K562 (cell line): ENCODE measurements around the gene SCN5A. TPM values are rescaled to one million over a fixed set of nuclear protein-coding genes. Genes with fewer than 3 reads are reported as not detected.

ENCODE experiments used
- ATAC-seq: fragments of 200-7000 bp; cut with Tn5 transposase; 3 replicates; pipeline ENCODE4 v1.9.1; 2020; ENCODE audit warnings: moderate library complexity
- BruUV-seq: library from RNA; stranded (reverse); fragments of 400-500 nt; replicated peaks from 2 replicates; lab custom pipeline; 2021; lab: Mats Ljungman, UMichigan
- CTCF ChIA-PET: fragments of 300-600 bp; formaldehyde crosslinking; extraction: SDS; loops from one replicate; lab custom pipeline; 2021; ENCODE audit warnings: low intra/inter-chr PET ratio; lab: Yijun Ruan, JAX
- POLR2A ChIA-PET: fragments of 300-600, 350-650 bp; sonication (Branson Sonifier 250); formaldehyde crosslinking; extraction: SDS; loops from one replicate; lab custom pipeline; 2021; ENCODE audit warnings: antibody characterized with exemption, inconsistent platforms; lab: Yijun Ruan, JAX
- DNase-seq, 4 experiments: peaks; one replicate each; pipeline versions ENCODE4 v3.0.0 to v3.0.0-alpha.2; 2011 to 2018; ENCODE audit warnings: low spot score in 3 of 4, mixed read lengths in 3 of 4; ENCODE audit errors: extremely low read depth in 1 of 4
- FAIRE-seq: peaks from 2 replicates; lab custom pipeline; 2011; peaks lifted over from hg19 to GRCh38; lab: Jason Lieb, UNC
- H2AFZ ChIP-seq: 2 replicates; pipeline ENCODE4 v1.6.0; 2011; ENCODE audit warnings: low read depth, low read length, control low read depth, inconsistent platforms
- H3K27ac ChIP-seq: fragments of 200-600 bp; 3 replicates; pipeline ENCODE4 v1.8.0; 2011; ENCODE audit warnings: low read depth, mild to moderate bottlenecking, control low read depth, inconsistent platforms, low read length, moderate library complexity, mixed read lengths; ENCODE audit errors: extremely low read depth
- H3K27me3 ChIP-seq, 2 experiments: fragments of 300-600 bp in 1 of 2; 2 replicates in 1 of 2; 3 replicates in 1 of 2; pipeline versions ENCODE4 v1.6.0 to v1.8.0; 2011; ENCODE audit warnings: inconsistent platforms in 2 of 2, low read length in 2 of 2, mild to moderate bottlenecking in 1 of 2, mixed read lengths in 1 of 2, moderate library complexity in 1 of 2; ENCODE audit not compliant: control insufficient read depth in 2 of 2, insufficient read depth in 2 of 2
- H3K36me3 ChIP-seq: fragments of 300-600 bp; 3 replicates; pipeline ENCODE4 v1.8.0; 2011; ENCODE audit warnings: mild to moderate bottlenecking, low read length, inconsistent platforms; ENCODE audit not compliant: control insufficient read depth, insufficient read depth
- H3K4me1 ChIP-seq, 2 experiments: fragments of 200-600 bp in 1 of 2; replicated peaks in 1 of 2; 2 replicates in 1 of 2; 3 replicates in 1 of 2; pipeline versions ENCODE4 v1.5.1 to v1.8.0; 2011; ENCODE audit warnings: inconsistent platforms in 2 of 2, low read length in 2 of 2, mild to moderate bottlenecking in 1 of 2, mixed read lengths in 1 of 2, moderate library complexity in 1 of 2; ENCODE audit not compliant: control insufficient read depth in 2 of 2, insufficient read depth in 2 of 2
- H3K4me2 ChIP-seq: 2 replicates; pipeline ENCODE4 v1.6.1; 2011; ENCODE audit warnings: low read length, control low read depth, inconsistent platforms, mixed read lengths; ENCODE audit not compliant: insufficient read depth
- H3K4me3 ChIP-seq: fragments of 200-600 bp; sonication (generic), shearing (Covaris generic); 2 replicates; pipeline ENCODE4 v1.5.1; 2016; ENCODE audit warnings: control low read depth, inconsistent platforms
- H3K79me2 ChIP-seq: fragments of 200-600 bp; 3 replicates; pipeline ENCODE4 v1.8.0; 2011; ENCODE audit warnings: low read length, inconsistent platforms; ENCODE audit not compliant: control insufficient read depth, insufficient read depth
- H3K9ac ChIP-seq, 2 experiments: 2 replicates each; pipeline versions ENCODE4 v1.6.0 to v1.6.1; 2011; ENCODE audit warnings: low read depth in 2 of 2, low read length in 2 of 2, control low read depth in 1 of 2, inconsistent platforms in 1 of 2, mild to moderate bottlenecking in 1 of 2, mixed read lengths in 1 of 2; ENCODE audit not compliant: insufficient read depth in 1 of 2
- H3K9me1 ChIP-seq: one replicate; pipeline ENCODE4 v1.6.0; 2011; ENCODE audit warnings: inconsistent platforms, mild to moderate bottlenecking, low read length, moderate library complexity; ENCODE audit not compliant: control insufficient read depth, insufficient read depth
- H3K9me3 ChIP-seq: replicated peaks from 2 replicates; pipeline ENCODE4 v1.5.1; 2011; ENCODE audit warnings: low read depth, low read length, inconsistent platforms; ENCODE audit not compliant: control insufficient read depth, insufficient read depth
- H4K20me1 ChIP-seq: replicated peaks from 2 replicates; pipeline ENCODE4 v1.6.1; 2011; ENCODE audit warnings: low read length, inconsistent platforms, mixed read lengths; ENCODE audit not compliant: control insufficient read depth, insufficient read depth
- NCOA4 ChIP-seq: fragments of 450-650 bp; IDR thresholded peaks from 2 replicates; pipeline ENCODE4 v1.6.1; 2018; ENCODE audit warnings: mild to moderate bottlenecking; ENCODE audit not compliant: partially characterized antibody
- POLR2AphosphoS2 ChIP-seq: IDR thresholded peaks from 2 replicates; pipeline ENCODE4 v1.6.1; 2012; ENCODE audit warnings: low read length, improper control_type of control experiment
- WGBS: fragments of 100-300 bp; shearing (Covaris generic); methylation state at CpG from one replicate; pipeline ENCODE4 v1.1.6; 2016; ENCODE audit warnings: low coverage, mixed read lengths; ENCODE audit not compliant: insufficient coverage; ENCODE audit errors: missing lambda C conversion rate; 5-methylcytosine and 5-hydroxymethylcytosine counted together
- in situ Hi-C: fragments of 300-500 bp; cut with MboI; formaldehyde crosslinking; loops from 4 replicates; pipeline ENCODE4 v1.15.0; 2018; ENCODE audit warnings: inconsistent platforms, mixed read lengths
- intact Hi-C: fragments of 100-400 bp; cut with micrococcal nuclease; formaldehyde crosslinking; loops from 2 replicates; pipeline ENCODE4 v1.14.2; 2022
- polyA plus RNA-seq, 8 experiments: library from polyadenylated mRNA; depleted of rRNA in 4 of 8; stranded (reverse) in 5 of 8; unstranded in 3 of 8; fragments of >200 nt; fragmentation: Nextera tagmentation in 2 of 8; fragmentation: Illumina TruSeq in 1 of 8; extraction: Ambion mirVana in 2 of 8; extraction: Trizol in 1 of 8; gene quantifications; 2 replicates each; pipeline versions ENCODE4 v1.2.1 to v1.2.3, GENCODE V29; 2011 to 2014; ENCODE audit warnings: inconsistent platforms in 1 of 8, missing spikeins in 1 of 8
- total RNA-seq, 7 experiments: library from RNA; depleted of rRNA in 6 of 7; stranded (reverse); fragments of >200 nt in 6 of 7; fragmentation: Illumina TruSeq in 2 of 7; extraction: Trizol in 2 of 7; gene quantifications; 2 replicates each; pipeline versions ENCODE4 v1.2.1 to v1.2.3, GENCODE V29; 2011 to 2021; ENCODE audit warnings: low replicate concordance in 1 of 7
- TF ChIP-seq, protein P1 (sequence below): fragments of 450-650 bp; formaldehyde crosslinking; IDR thresholded peaks from 2 replicates; pipeline ENCODE4 v1.4.0; 2020; ENCODE audit warnings: mild to moderate bottlenecking, mixed read lengths

Gene SCN5A
- total and polyA plus RNA-seq, 9 of the 15 experiments (the other 6 are each of a cell fraction or from before 2014, with no cell fraction given) = 0.07 to 1.4 (median 0.21) TPM; not detected in 2

DNA sequence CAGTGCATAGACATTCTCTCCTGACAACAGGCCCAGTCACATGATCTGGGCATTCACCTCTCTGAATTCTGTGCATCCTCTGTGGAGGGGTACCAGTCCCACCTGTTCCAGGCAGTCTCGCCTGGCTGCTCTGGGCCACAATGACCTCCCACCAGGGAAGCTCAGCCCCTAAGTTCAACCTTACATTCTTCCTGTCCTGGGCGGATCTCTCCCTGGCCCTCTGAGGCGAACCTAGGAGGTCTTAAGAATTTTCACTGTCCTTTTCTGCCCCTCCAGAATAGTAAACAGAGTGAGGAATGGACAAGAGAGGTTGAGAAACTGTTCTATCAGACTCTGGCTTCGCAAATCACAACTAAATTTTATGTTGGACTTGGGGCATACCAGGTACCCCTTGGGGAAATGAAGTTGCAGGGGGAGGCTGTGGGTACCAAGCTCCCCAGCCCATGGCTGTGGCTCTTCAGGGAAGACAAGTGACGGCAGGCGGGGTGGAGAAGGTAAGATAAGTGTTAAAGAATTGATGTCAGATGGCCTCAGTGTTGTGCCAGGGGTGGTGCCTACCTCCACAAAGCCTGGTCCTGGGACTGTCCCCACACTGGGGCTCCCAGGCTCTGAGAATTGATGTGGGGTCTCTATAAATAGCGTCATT is 5.3 kb downstream of the SCN5A start:
- no TSS peak for BruUV-seq
- Histone ChIP-seq H3K4me1 (peaks cover 0 to 4% of the 10 kb centered on the region in 2 experiments; a peak in 2 of 5 replicates), H3K9ac (no peak overlapping the region), H3K36me3 (no peaks in the 10 kb centered on the region)
- TF ChIP-seq, protein P1, sequence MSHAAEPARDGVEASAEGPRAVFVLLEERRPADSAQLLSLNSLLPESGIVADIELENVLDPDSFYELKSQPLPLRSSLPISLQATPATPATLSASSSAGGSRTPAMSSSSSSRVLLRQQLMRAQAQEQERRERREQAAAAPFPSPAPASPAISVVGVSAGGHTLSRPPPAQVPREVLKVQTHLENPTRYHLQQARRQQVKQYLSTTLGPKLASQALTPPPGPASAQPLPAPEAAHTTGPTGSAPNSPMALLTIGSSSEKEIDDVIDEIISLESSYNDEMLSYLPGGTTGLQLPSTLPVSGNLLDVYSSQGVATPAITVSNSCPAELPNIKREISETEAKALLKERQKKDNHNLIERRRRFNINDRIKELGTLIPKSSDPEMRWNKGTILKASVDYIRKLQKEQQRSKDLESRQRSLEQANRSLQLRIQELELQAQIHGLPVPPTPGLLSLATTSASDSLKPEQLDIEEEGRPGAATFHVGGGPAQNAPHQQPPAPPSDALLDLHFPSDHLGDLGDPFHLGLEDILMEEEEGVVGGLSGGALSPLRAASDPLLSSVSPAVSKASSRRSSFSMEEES (CRISPR knock-in tag) = peak; percentile 40
- no peak for TF ChIP-seq NCOA4
- TF ChIP-seq POLR2AphosphoS2 = no peak
- TF ChIP-seq, all 486 proteins: peak for 1
- H2AFZ ChIP-seq = no peak overlapping the region
- no peaks in the 10 kb centered on the region for H3K9me3 ChIP-seq
- H4K20me1 ChIP-seq = peaks cover 15% of the 10 kb centered on the region; the same call in 1 of the 2 replicates
- DNase-seq = no peak
- no peak overlapping the region for H3K4me3 ChIP-seq
- peaks cover 50 to 82% of the 10 kb centered on the region in 2 experiments; a peak in 4 of 5 replicates for H3K27me3 ChIP-seq
- no peaks in the 10 kb centered on the region for H3K79me2 ChIP-seq
- no peaks in the 10 kb centered on the region for H3K9me1 ChIP-seq
- ChIA-PET POLR2A (interaction anchor here (0.6 kb wide), 1 partner anchor 199 kb away, joined by 3 read pairs; no protein-coding TSS in a partner anchor), CTCF (no interaction called here)
- no peak overlapping the region for H3K4me2 ChIP-seq
- no peak for FAIRE-seq
- H3K27ac ChIP-seq = no peak overlapping the region
- ATAC-seq = no peak
- WGBS = 0% methylated on average over 7 of the region's 7 CpGs
- in situ Hi-C loops (no loop called here), intact Hi-C loops (no loop called here)
